ENCODE results near the gene DLGAP4. TPM values are rescaled to one million over a fixed set of nuclear protein-coding genes. Genes with fewer than 3 reads are reported as not detected.

Gene DLGAP4
- polyA plus RNA-seq, 1 of the 3 experiments (the other 2 are of a cell fraction) = 31.2 TPM

DNA sequence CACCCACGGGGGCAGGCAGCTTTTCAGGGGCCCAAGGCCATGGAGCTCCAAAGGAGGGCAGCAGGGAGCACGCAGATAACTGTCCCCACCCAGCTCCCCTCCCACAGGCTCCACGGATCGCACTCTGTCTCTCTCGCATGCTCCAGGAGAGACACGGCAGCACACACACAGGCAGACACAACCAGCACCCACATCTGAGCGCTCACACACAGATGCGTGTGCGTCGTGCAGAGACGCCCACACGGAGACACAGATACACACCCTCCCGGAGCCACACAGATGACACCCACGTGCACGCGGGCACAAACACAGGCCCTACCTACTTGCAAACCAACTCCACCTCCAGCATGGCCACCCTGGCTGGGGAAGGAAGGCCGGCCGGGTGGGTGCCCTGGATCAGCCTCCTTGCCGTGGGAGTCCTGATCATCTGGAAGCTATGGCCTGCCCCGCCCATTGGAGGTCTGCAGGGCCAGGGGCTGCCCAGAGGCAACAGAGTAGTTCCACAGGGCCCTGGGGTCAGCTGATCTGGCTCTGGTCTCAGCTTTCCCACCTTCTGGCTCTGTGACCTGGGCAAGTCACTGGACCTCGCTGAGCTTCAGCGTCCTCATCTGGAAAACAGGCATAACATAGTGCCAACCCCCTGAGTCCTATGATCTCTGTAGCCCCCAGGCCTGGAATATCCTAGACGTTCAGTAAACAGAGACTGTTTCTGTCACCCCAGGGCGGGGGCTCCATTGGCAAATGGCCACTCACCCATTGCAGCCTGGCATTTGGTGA lies 38.3 kb upstream of the DLGAP4 start (continued):
- TF ChIP-seq, protein P1, sequence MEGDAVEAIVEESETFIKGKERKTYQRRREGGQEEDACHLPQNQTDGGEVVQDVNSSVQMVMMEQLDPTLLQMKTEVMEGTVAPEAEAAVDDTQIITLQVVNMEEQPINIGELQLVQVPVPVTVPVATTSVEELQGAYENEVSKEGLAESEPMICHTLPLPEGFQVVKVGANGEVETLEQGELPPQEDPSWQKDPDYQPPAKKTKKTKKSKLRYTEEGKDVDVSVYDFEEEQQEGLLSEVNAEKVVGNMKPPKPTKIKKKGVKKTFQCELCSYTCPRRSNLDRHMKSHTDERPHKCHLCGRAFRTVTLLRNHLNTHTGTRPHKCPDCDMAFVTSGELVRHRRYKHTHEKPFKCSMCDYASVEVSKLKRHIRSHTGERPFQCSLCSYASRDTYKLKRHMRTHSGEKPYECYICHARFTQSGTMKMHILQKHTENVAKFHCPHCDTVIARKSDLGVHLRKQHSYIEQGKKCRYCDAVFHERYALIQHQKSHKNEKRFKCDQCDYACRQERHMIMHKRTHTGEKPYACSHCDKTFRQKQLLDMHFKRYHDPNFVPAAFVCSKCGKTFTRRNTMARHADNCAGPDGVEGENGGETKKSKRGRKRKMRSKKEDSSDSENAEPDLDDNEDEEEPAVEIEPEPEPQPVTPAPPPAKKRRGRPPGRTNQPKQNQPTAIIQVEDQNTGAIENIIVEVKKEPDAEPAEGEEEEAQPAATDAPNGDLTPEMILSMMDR (IDR thresholded peaks at IDR 0.05) = no peak
- TF ChIP-seq, protein P2, sequence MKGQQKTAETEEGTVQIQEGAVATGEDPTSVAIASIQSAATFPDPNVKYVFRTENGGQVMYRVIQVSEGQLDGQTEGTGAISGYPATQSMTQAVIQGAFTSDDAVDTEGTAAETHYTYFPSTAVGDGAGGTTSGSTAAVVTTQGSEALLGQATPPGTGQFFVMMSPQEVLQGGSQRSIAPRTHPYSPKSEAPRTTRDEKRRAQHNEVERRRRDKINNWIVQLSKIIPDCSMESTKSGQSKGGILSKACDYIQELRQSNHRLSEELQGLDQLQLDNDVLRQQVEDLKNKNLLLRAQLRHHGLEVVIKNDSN (IDR thresholded peaks at IDR 0.05; ENCODE audit: borderline replicate concordance, low read depth) = no peak
- TF ChIP-seq TCF12 (IDR thresholded peaks at IDR 0.05) = no peak

DNA sequence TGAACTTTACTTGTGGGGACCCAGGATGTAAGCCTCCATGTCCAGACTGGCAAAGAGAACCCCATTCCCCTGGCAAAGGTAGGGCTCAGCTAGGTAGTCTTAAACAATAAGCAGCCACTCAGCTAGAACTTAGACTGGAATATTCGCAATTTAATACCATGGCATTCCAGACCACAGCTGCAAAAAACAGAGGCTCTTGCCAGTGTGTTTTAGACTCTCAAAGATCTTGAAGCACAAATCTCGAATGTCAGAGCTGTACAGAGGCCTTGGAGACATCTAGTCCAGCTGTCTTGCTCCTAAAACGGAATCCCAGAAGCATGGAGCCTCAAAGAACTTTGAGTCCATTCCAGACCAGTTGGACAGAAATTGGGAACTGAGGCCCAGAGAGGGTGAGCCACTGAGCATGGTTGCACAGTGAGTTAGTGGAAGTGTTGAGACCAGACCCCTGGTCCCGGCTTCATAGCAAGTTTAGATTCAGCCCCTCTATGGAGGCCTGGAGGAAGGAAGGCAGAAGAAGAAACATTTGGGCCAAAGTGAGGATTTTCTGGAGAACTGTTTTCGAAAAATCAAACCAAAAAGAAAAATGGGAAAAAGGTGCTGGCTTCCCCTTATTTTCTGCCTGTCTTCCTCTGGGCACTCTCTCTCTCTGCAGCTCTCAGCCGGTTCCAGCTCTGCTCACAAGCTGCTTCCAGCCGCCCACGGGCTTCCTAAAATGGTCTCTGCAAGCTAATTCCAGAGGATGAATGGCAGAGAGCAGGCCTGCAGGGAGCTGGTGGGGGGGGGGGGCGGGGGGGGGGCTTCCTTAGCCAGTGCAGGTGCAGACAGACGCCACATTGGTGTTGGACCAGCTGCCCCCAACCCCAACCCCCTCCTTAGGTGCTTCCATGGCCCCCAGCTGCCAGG lies 37.4 kb upstream of the DLGAP4 start:
- Histone ChIP-seq H3K27ac (ENCODE audit: low read depth in 2 of 2, low read length in 1 of 2) (no peak overlapping the region), H2AFZ (ENCODE audit: low read depth) (no peak overlapping the region), H3K27me3 (ENCODE audit: insufficient read depth) (no peaks in the 10 kb centered on the region), H3K9ac (no peak overlapping the region), H3K9me2 (no peaks in the 10 kb centered on the region), H3K4me3 (ENCODE audit: low read depth in 2 of 2, low read length in 1 of 2) (no peak overlapping the region), H3F3A (replicated peaks; ENCODE audit: insufficient read depth) (no peaks in the 10 kb centered on the region), H3K4me2 (no peak overlapping the region), H3K9me3 (no peaks in the 10 kb centered on the region), H4K20me1 (ENCODE audit: insufficient read depth) (no peaks in the 10 kb centered on the region), H3K36me3 (replicated peaks in 1 of 2; ENCODE audit: control insufficient read depth in 1 of 2, insufficient read depth in 2 of 2, low read length in 1 of 2) (no peaks in the 10 kb centered on the region), H3K79me2 (ENCODE audit: insufficient read depth) (no peaks in the 10 kb centered on the region), H3K4me1 (ENCODE audit: control insufficient read depth in 1 of 2, insufficient read depth in 2 of 2, low read depth in 1 of 2, low read length in 1 of 2) (peaks cover 0 to 14% of the 10 kb centered on the region in 2 experiments; a peak in 1 of 4 replicates)
- CTCF ChIA-PET = interaction anchor here (0.8 to 11.3 kb wide), 8 partner anchors 10 to 170 kb away, joined by 3 to 94 read pairs (median 4); no protein-coding TSS in a partner anchor
- no peak for TF ChIP-seq MXI1 (IDR thresholded peaks at IDR 0.05; ENCODE audit: low read depth, low read length)
- TF ChIP-seq, protein P3, sequence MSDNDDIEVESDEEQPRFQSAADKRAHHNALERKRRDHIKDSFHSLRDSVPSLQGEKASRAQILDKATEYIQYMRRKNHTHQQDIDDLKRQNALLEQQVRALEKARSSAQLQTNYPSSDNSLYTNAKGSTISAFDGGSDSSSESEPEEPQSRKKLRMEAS (IDR thresholded peaks at IDR 0.05; ENCODE audit: low read depth) = no peak
- no peak for TF ChIP-seq TAF1 (IDR thresholded peaks at IDR 0.05; ENCODE audit: borderline replicate concordance, low read depth, low read length)
- TF ChIP-seq POLR2AphosphoS5 (IDR thresholded peaks at IDR 0.05; ENCODE audit: low read depth, low read length) = no peak
- TF ChIP-seq, protein P4, sequence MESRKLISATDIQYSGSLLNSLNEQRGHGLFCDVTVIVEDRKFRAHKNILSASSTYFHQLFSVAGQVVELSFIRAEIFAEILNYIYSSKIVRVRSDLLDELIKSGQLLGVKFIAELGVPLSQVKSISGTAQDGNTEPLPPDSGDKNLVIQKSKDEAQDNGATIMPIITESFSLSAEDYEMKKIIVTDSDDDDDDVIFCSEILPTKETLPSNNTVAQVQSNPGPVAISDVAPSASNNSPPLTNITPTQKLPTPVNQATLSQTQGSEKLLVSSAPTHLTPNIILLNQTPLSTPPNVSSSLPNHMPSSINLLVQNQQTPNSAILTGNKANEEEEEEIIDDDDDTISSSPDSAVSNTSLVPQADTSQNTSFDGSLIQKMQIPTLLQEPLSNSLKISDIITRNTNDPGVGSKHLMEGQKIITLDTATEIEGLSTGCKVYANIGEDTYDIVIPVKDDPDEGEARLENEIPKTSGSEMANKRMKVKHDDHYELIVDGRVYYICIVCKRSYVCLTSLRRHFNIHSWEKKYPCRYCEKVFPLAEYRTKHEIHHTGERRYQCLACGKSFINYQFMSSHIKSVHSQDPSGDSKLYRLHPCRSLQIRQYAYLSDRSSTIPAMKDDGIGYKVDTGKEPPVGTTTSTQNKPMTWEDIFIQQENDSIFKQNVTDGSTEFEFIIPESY (IDR thresholded peaks at IDR 0.05; ENCODE audit: borderline replicate concordance, low read depth) = no peak
- no peak for TF ChIP-seq MEF2A (IDR thresholded peaks at IDR 0.05; ENCODE audit: borderline replicate concordance, low read depth)
- no peak for DNase-seq
- 42% methylated on average over 9 of the region's 10 CpGs for WGBS (ENCODE audit: low lambda C conversion rate)
- POLR2A ChIA-PET = no interaction called here

Measured in SK-N-SH (cell line).